Right lobe of liver (tissue), 4 donors: ENCODE results near the gene ARMC2.
"Not testable (repeated sequence)": the region's sequence is repeated elsewhere in the genome, so short reads cannot be mapped to it uniquely, and the experiment has no call there.

Experiments used
- POLR2A ChIP-seq: fragments of 450-650 bp; IDR thresholded peaks from one replicate; pipeline ENCODE4 v1.6.1; 2017; ENCODE audit warnings: antibody characterized with exemption, mild to moderate bottlenecking
- TF ChIP-seq, protein P1 (sequence below), 4 donors: fragments of 200-600 bp in 3 of 4; fragments of 450-650 bp in 1 of 4; IDR thresholded peaks; one replicate each; pipeline versions ENCODE4 v1.5.1 to v1.8.0; 2016 to 2022; ENCODE audit warnings: antibody characterized with exemption in 4 of 4, mild to moderate bottlenecking in 2 of 4
- donor health status: DM: no; HTN: no; CAD: no.
- donor health status: DM: no; HTN: no; CAD: no.
- donor health status: DM: no; HTN: yes; CAD: no.

DNA sequence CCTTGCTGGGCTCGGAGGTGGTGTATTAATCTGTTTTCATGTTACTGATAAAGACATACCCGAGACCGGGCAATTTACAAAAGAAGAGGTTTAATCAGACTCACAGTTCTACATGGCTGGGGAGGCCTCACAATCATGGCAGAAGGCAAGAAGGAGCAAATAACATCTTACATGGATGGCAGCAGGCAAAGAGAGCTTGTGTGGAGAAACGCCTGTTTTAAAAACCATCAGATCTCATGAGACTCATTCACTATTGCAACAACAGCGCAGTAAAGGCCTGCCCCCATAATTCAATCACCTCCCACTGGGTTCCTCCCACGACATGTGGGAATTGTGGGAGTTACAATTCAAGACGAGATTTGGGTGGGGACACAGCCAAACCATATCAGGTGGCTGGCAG, 30.9 kb upstream of the ARMC2 start:
- TF ChIP-seq, protein P1, sequence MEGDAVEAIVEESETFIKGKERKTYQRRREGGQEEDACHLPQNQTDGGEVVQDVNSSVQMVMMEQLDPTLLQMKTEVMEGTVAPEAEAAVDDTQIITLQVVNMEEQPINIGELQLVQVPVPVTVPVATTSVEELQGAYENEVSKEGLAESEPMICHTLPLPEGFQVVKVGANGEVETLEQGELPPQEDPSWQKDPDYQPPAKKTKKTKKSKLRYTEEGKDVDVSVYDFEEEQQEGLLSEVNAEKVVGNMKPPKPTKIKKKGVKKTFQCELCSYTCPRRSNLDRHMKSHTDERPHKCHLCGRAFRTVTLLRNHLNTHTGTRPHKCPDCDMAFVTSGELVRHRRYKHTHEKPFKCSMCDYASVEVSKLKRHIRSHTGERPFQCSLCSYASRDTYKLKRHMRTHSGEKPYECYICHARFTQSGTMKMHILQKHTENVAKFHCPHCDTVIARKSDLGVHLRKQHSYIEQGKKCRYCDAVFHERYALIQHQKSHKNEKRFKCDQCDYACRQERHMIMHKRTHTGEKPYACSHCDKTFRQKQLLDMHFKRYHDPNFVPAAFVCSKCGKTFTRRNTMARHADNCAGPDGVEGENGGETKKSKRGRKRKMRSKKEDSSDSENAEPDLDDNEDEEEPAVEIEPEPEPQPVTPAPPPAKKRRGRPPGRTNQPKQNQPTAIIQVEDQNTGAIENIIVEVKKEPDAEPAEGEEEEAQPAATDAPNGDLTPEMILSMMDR (IDR thresholded peaks at IDR 0.05) = not testable (repeated sequence)
- TF ChIP-seq POLR2A = not testable (repeated sequence)
